HS-27A (cell line): ENCODE results near the gene TWSG1.
A peak's percentile ranks its signal among the peaks of the same experiment; 100 is the strongest.
"Not testable (repeated sequence)": the region's sequence is repeated elsewhere in the genome, so short reads cannot be mapped to it uniquely, and the experiment has no call there.

ENCODE experiments used
- DNase-seq: peaks from one replicate; pipeline ENCODE4 v3.0.0-alpha.2; 2012; ENCODE audit warnings: low read depth, missing footprints

The TWSG1 gene

GRCh38 chr18:9392726-9393125, 58.2 kb downstream of the TWSG1 start:
- no peak for DNase-seq

GRCh38 chr18:9394046-9394445, 59.5 kb downstream of the TWSG1 start:
- no peak for DNase-seq

GRCh38 chr18:9400197-9400596, 65.6 kb downstream of the TWSG1 start:
- no peak for DNase-seq

DNA sequence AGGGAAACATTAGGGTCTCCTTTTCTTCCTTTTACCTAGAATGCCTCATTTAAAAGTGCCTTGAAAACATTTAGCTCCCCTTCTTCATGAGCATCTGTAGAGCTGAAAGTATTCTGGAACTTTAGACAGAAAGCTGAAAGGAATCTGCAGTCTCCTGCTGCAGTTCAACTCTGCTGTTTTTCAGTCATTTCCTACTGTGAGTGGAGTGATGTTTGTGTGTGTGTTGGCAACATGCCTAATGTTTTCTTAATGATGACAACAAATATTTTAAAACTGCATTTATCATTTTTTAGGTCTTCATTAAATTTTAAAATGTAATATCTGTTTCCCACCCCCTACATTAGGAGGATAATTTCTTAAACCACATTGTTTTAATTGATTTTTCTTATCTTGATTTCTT, 66.6 kb downstream of the TWSG1 start:
- no peak for DNase-seq

- DNase-seq = not testable (repeated sequence)
Observed at GRCh38 chr18:9402358-9403007, 67.9 kb downstream of the TWSG1 start.

DNA sequence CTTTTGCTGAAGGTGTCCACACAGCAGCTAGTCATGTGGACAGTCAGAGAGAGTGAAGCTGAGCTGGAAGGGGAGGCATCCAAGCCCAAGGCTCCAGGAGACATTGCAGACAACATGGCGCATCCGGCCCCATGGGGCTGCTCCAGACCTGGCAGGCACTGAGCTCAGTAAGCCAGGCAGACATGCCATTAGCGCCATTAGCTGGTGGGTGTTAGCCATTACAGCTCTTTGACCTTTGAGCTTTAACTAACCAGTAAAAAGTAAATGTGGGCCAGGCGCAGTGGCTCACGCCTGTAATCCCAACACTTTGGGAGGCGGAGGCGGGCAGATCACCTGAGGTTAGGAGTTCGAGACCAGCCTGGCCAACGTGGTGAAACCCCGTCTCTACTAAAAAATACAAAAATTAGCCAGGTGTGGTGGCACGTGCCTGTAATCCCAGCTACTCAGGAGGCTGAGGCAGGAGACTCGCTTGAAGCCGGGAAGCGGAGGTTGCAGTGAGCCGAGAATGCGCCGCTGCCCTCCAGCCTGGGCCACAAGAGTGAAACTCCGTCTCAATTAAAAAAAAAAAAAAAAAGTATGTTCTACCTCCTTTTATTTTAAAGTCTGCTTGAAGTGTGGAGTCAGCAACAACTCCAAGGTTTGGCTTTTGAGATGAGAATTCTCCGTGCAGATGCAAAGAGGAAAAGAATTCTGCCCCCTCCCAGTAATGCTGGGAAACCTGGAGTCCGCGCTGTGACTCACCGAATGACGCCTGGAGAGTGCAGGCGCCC, 69.4 kb downstream of the TWSG1 start:
- DNase-seq = no peak

- no peak for DNase-seq
Observed at GRCh38 chr18:9404565-9405060, 70.0 kb downstream of the TWSG1 start.

GRCh38 chr18:9405130-9405529, 70.6 kb downstream of the TWSG1 start:
- no peak for DNase-seq

GRCh38 chr18:9405977-9406376, 71.4 kb downstream of the TWSG1 start:
- no peak for DNase-seq

DNA sequence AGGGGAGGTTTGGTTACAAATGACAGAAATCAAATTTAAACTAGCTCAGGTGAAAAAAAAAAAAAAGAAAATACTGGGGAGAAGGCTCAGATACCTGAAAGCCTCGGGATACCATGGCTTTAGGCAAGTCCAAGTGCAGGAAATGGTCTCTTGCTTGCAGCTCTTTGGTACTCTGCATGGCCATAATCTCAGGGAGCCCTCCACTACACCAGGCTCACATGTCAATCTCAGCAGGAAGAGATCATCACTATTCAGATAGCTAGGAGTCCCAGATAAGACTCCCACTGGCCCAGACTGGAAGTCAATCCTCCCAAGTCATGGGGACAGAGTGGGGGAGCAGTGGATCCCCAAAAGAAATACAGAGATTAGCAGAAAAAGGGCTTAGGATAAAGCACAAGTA, 75.9 kb downstream of the TWSG1 start:
- no peak for DNase-seq

DNA sequence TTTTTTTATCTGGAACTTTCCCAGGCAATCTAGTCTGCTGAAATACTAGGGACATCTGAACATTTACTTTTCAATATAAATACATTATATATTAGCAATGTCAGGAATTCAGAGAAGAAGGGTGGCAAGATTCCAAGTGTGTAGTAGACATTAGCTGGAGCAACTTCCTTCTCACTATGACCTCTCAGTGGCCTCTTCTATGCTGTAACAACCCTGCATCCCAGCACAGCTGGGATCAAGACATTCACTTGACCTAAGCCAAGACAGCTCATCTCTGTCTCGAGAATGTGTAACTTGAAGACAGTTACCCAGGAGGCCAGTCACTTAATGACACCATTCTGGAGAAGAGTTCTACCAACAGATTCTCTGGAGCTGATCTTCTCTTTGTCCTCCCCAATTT, 79.0 kb downstream of the TWSG1 start:
- DNase-seq = no peak

DNA sequence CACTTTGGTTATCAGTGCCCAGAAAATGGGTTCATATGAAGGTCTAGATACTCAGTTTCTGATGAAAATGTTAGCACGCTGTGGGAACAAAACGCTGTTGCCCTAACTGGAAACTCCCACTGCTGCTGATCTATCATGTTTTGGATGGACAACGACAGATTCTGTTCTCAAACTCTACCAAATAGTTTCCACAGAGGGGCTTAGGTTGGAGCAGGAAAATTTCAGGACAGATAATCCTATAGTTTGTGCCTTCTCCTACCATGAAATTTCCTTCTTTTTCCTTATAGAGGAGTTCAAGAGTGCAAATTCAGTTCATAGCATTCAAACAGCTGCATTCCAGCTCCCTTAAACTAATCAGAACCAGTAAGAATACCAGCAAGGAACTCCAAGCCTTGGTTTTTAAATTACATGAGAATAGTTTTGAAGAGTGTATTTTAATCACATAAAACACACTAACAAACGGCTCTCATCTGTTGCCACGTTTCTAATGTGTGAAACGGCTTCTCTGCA, 82.0 kb downstream of the TWSG1 start:
- DNase-seq = no peak

- DNase-seq = no peak
Observed at GRCh38 chr18:9417073-9417851, 82.7 kb downstream of the TWSG1 start.

GRCh38 chr18:9418047-9418690, 83.6 kb downstream of the TWSG1 start:
- no peak for DNase-seq

- peak; percentile 47 for DNase-seq
Observed at GRCh38 chr18:9419956-9420631, 85.5 kb downstream of the TWSG1 start.

DNA sequence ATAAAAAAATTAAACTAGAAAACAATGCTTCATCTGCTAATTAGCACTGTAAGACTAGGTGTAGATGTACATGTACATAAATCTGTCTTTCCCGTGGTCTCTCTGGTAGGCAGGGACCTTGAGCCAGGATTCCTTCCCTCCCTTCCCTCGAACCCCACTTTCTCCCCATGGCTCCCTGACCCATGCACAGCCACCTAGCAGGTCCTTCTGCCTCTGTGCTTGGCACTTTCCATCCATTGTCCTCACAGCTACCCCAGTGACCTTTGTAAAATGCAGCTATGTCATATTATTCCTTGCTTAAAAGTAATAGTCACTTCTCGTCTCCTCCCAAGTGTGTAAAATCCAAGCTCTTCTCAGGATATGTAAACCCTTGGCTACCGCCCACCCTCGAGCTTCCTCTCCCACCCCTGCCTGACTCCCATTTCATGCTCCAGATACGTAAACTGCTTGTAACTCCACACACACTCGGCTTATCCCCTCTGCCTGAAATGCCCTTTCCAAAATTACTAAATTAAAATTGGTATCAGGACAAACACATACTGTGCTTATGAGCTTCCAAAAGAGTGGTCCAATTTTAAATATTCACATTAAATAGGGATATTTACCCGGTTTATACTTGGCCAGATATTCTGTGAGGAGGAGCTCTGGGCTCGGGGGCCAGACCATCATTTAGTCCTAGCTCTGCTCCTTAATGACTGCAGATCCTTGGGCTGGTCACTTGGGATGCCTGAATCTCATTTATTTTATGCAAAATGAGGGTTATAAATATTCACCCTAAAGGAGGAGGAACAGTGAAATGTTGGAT, 86.7 kb downstream of the TWSG1 start:
- DNase-seq = no peak

DNA sequence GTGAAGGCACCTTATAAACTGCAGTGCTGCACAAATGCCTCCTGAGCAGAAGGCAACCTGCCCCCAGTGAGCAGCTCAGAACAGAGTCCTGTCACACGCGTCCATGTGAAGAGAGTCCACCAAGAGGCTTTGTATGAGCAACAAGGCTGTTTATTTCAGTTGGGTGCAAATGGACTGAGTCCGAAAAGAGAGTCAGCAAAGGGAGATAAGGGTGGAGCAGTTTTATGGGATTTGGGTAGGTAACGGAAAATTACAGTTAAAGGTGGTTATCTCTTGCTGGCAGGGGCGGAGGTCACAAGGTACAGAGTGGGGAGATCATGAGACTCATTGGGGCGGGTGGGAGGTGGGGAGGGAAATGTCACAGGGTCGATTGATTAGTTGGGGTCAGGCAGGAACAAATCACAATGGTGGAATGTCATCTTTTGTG, 87.3 kb downstream of the TWSG1 start:
- no peak for DNase-seq

GRCh38 chr18:9422816-9423519, 88.4 kb downstream of the TWSG1 start:
- no peak for DNase-seq

- not testable (repeated sequence) for DNase-seq
Observed at GRCh38 chr18:9423648-9424047, 89.1 kb downstream of the TWSG1 start.

DNA sequence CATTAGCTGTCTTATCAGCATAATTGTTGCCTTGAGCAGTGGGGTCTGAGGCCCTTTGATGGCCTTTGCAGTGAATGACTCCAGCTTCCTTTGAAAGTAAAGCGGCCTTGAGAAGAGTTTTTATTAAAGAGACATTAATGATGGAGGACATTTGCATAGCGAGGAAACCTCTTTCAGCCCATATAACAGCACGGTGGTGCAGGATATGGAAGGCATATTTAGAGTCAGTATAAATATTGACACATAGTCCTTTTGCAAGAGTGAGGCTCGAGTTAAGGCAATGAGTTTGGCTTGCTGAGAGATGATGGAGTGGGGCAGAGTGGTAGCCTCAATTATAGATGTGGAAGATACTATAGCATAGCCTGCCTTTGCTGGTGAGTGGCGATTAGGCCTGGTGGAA, 89.7 kb downstream of the TWSG1 start:
- not testable (repeated sequence) for DNase-seq
